Kidney glomerular epithelial cell (primary cell): ENCODE data around the gene TMED10.

Experiments used
- DNase-seq: peaks from one replicate; lab custom pipeline; 2025; lab: John Stamatoyannopoulos, UW

Gene TMED10

GRCh38 chr14:75084513-75084912 lies 91.9 kb downstream of the TMED10 start:
- no peak for DNase-seq

DNA sequence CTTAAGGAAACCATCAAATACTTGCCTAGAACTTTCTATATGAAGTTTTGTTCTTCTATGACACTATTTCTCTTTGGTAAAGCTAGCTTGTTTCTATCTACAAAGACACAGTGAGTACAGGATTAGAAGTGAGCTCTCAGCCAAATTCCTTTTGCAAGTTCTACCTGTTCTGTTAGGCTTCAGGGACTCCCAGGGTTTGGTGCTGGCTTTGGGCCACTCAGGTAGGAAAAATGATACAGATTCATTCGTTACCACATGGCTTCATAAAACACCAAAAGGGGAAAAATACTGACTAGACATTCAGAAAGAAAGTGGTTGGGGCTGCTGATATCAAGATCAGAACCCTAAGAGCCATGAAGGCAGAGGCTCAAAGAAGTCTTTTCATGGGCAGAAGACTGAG lies 93.1 kb downstream of the TMED10 start:
- DNase-seq = no peak

DNA sequence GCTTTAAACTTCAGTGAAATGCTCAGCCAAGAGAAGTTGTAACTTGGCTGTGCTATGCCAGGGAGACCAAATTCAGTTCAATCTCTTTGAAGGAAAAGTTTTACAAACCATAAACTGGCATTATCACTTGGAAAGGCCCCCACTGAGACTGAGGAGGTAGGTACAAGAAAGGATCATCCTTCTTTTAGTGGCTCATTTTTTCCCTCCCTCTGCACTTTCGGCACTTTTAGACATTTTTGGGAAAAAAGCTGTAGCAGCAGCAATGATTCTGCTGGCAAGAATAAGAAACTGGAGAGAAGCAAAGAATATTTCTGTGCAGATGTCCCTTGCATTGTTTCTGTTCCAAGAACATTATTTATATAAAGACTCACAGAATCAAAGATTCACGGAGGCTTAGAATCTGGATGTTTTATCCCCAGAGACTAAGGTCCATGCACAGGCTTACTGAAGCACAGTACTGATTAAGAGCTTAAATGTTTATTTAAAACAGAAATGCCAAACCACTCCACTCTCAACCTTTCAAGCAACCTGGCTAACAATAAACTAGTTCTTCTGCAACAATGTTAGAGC lies 94.7 kb downstream of the TMED10 start:
- no peak for DNase-seq
